HG02678 (cell line): Measurements from ENCODE around the gene ADIPOR2.
"Not testable (repeated sequence)": the region's sequence is repeated elsewhere in the genome, so short reads cannot be mapped to it uniquely, and the experiment has no call there.

ENCODE experiments used
- ATAC-seq: cut with Tn5 transposase; IDR thresholded peaks from one replicate; pipeline ENCODE4 v1.9.1; 2021; ENCODE audit warnings: mild to moderate bottlenecking, moderate library complexity; ENCODE audit not compliant: unreplicated experiment

ADIPOR2 gene

DNA sequence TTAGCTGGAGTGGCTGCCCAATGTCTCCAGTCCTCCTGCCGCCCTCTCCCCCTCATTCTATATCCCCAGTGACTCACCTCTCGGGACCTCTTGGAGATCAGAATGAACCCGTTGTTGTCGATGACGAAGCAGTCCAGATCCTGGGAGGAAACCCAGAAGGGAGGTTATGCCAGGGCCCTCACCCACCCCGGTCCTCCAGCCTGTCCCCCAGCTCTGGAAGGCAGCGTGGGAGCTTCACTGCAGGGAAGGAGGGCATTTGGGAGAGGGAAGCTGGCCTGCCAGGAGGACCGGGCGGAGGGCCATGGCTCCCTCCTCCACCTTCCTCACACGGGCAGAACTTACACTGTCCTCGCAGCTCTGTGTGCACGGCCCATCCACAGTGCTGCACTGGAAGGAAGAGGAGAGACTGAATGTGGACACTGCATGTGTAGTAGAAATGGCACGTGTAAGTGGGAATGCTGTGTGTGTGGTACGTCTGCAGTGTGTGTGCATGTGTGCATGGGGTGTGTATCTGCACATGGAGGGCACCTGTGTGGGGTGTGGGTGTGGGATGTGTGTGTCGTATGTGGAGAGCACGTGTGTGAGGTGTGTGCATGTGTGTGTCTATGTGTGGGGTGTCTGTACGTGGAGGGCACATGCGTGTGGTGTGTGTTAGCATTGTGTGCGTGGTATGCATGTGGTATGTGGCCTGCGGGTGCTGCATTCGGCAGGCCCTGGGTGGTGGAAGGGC is 119.5 kb downstream of the ADIPOR2 start:
- ATAC-seq: no peak

DNA sequence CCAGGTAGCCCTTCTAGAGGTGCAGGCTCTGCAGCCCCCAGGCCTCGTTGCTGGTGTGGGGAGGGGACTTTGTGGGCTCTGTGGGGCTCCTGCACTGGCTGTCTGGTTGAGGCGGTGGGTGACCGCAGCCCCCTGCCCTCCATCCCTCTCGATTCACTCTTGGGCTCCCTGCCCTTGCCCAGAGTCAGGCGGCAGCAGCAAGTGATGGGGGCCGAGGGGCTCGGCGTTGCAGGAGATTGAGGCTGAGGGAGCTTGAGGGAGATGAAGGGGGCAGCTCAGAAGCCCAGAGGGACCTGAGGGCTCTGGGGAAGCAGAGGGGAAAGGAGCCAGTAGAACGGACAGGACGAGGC is 120.0 kb downstream of the ADIPOR2 start:
- ATAC-seq: no peak

DNA sequence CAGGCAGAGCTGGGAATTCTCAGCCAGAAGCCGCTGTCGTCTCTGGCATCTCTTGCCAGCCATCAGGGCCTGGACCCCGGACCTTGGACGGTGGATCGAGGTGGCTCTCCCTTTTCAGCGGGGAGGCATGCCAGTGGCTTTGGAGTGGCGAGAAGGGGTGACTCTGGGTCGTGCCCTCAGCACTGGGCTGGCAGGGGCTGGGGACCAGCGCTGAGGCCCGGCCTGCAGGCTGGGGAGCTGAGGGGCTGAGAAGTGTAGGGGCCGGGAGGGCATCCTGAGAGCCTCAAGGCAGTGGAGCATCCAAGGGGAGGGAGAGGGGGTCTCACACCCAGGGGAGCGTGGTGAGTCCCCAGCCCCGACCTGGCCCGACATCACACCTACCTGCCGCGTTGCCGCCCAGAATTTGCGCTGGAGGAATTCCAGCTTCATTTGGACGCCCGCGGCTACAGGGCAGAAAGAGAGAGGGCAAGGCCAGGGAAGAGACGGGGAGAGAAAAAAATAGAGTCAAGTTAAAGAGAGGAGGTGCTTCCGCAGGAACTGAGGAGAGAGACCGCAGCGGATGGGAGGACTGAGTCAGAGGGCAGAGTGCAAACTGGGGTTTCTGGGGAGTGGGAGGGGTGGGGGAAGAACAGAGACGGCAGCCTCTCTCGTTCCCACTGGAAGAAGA is 120.5 kb downstream of the ADIPOR2 start:
- ATAC-seq: no peak

DNA sequence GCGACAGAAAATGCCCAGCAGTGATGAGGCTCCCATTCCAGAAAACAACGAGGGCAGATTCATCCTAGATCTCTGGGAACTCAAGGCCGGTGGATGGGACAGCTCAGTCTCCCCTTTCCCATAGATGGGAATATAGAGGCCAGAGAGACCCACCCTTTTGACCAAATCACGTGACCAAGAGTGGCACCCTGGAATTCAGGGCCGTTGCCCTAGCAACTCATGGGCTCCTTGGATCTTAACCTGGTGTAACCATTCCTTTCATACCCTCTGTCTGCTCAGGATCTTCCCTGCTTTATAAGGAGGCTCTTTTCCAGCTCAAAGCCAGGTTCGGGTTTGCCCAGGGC is 121.0 kb downstream of the ADIPOR2 start:
- no peak for ATAC-seq

DNA sequence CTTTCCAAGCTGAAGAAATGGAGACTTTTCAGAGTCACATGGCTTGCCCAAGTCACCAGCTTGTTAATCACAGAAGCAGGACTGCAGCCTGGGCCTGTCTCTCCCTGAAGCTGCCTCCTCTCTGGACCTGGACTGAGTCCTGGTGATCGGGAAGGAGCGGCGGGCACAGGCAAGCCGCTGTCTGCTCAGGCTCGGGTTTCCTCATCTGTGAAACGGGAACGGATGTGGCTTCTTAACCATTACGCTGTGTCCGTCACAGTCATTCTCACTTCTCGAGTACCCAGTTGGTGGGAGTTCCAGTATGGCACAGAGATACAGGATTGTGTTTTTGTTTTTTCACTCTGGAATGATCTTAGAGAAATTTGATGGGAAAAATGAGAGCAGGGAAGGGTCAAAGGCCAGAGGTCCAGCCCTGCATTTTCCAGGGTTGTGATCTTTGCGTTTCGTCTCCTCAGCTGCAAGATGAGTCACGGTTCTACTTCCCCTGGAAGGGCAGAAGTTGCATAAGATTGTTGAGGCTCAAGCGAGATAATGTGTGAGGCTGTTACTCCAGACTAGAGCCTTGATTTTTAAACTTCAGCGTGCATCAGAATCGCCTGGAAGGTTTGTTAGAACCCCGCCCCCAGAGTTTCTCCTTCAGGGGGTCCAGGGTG is 121.9 kb downstream of the ADIPOR2 start:
- no peak for ATAC-seq

DNA sequence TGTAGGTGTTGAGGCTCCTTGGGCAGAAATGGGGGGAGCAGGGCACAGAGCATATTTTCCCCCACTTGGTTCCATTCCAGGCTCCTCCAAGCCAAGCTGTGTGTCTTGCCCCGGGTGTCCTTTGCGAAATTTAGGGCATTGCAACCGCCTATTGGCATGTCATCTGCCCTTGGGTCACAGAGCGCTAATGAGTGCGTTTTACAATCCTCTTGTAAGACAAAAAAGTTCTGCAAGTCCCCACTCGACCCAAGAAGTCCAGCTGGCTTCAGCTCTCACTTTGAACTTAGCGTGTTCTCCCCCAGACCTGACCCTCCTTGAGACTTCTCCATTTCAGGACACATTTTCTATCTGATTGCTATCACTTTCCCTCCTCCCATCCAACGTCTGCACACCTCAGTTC is 123.4 kb downstream of the ADIPOR2 start:
- ATAC-seq: no peak

DNA sequence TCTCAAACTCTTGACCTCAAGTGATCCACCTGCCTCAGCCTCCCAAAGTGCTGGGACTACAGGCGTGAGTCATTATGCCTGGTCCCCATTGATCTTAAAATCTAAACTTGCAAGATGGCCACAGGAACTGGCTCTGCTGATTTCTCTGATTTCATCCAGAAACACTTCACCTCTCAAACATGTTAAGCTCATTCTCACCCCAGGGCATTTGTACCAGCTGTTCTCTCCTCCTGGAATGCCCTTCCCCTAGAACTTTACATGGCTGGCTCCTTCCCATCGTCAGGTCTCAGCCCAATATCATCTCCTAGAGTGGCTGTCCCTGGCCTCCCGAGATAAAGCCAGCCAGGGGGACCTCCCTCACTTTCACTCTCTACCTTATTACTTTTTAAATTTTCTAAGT is 124.2 kb downstream of the ADIPOR2 start:
- no peak for ATAC-seq

DNA sequence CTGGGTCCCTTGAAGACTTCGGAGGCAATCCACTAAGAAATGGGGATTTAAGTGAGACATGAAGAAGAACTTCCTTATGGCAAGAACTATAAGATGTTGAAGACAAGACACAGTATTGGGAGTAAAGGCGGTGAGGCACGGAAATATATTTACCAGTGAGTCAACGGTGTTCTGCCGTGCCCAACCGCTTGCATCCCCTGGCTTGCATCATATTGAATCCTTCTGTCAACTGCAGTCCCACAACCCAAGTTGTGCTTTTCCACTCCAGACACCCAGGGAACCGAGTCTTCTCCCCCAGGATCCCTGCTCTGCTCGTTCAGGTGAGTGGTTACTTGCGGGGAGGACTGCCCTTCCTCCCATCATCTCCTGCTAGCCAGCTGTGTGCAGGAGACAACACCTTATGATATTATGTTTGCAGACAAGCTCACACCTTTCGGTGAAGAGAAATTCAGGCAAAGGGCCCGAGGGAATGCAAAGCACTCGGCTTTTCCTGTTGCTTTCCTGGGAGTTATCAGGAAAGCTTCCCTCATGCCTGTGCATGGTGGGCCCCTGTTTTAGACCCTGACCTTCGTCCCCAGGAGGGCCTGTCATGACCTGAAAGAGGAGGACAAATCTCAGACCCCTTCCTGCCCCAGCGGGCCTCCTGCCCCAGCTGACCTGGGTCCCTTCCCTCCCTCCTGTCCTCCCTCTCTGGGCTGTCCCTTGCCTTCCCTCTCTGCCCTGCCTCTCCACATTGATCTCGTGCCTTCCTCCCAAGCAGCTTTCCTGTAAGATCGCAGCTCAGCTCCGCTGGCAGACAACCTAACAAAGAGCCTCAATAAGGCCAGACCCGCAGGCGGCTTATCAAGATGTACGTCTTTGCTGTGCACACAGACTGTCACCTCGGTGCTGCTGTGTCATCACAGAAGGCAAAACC is 125.2 kb downstream of the ADIPOR2 start:
- ATAC-seq: no peak

DNA sequence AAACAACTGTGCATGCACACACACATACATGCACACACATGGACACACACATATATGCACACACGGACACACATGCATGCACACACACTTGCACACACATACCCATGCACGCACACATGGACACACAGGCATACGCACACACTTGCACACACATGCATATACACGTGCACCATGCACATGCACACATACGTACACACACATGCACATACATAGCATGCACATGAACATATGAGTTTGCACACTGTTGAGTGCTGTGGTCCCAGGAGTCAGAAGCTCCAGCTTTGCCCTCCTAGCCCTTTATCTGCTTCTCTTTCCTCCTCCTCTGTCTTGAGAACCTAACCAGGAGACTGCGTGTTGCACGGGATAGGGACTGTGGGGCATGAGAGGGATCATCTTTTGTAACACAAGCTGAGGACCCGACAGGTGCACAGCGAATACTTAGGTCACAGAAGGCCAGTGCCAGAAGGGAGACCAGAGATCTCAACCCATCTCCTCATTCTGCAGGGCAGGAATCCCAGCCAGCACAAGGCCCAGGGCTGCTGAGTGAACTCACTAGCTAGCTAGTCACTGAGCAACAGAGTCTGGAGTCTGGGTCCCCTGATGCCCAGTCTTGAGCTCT is 126.0 kb downstream of the ADIPOR2 start:
- ATAC-seq: no peak

DNA sequence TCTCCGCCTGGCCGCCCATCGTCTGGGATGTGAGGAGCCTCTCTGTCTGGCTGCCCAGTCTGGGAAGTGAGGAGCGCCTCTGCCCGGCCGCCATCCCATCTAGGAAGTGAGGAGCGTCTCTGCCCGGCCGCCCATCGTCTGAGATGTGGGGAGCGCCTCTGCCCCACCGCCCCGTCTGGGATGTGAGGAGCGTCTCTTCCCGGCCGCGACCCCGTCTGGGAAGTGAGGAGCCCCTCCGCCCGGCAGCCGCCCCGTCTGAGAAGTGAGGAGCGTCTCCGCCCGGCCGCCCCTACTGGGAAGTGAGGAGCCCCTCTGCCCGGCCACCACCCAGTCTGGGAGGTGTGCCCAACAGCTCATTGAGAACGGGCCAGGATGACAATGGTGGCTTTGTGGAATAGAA is 127.1 kb downstream of the ADIPOR2 start:
- not testable (repeated sequence) for ATAC-seq

DNA sequence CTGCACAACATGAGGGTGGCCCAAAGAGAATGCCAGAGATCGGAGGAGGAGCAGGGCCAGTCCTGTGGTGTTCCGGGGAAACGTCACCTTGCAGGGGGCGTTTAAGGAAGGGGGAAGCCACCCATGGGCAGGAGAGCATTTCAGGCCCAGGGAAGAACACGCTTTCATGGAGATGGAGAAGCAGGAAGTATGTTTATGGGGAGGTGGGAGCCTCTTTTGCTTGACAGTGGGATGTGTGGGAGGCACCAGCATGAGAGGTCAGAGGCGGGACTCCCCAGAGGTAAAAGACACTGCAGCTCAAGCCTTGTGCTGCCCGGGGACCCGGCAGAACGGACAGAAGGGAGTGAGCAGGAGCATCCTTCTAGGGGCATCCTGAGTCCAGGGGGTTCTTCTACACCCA is 128.2 kb downstream of the ADIPOR2 start:
- ATAC-seq: no peak

DNA sequence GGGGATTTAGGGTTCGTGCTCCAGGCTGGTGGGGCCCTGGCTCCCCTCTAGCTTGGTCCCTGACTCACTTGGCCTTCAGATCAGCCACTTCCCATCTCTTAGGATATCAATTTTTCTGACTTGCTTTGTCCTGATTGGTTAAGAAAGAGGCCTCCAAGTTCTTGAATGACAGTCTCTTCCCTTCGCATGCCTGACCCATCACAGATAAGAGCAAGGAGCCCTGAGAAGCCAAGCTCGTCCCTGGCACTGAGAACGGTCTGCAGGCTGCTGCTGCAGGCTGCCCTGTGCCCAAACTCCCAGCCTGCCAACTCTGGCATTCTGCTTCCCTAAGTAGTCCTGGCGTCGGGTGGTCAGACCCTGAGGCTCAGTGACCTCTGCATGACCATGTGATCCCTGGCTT is 128.7 kb downstream of the ADIPOR2 start:
- ATAC-seq: no peak

DNA sequence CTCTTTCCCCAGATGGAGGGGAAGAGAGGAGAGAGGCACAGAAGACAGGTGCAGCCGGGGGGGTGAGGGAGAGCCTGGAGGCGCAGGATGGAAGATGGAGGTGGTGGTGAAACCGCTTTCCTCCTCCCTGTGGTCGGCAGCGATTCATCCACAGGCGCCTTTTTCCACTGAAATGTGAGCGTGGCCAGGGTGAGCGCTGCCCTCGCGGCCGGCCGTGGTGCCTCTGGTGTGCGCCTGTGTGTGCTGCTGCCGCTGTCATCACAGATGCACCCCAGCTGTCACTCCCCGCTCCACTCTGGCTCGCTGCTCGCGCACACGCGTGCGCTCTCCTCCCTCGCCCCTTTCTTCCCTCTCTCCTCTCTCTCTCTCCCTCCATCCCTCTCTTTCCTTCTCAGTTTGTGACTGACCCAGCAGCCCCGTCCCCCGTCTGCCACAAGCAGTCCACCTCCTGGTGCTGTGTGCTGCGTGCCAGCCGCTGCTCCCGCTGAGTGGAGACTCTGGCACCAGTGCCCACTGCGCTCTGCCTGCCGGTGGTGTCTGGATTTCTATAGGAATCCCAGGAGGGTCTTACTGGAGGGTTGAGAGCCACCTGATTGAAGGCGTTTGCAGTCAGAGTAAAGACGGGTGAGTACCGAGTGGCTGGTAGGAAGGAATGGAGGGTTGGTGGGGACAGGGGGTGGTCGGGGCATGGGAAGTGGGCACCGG is 129.5 kb downstream of the ADIPOR2 start, which contains the start of gene LRTM2:
Gene LRTM2, plus strand, starts transcription at position 375 of the 705 bp plus-strand sequence. CDS start 7,584 bp downstream, outside the sequence.
- no peak for ATAC-seq

DNA sequence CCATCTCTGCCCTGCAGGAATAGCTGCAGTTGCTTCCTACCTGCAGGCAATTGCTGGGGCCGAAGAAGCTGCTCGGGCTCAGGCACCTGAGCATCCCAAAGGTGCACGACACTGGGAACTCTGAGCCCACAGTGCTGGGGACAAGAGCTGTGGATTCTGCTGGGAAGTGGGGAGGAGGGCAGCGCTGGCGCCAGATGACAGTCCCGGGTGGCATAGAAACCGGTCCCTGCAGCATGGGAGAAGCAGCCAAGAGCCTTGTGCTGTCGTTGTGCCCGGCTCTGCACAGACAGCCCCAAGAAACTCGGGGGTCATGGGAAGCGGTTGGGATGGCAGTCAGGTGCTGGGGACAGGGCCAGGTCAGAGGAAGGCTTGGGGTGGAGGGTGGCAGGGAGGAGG is 130.0 kb downstream of the ADIPOR2 start:
- no peak for ATAC-seq

DNA sequence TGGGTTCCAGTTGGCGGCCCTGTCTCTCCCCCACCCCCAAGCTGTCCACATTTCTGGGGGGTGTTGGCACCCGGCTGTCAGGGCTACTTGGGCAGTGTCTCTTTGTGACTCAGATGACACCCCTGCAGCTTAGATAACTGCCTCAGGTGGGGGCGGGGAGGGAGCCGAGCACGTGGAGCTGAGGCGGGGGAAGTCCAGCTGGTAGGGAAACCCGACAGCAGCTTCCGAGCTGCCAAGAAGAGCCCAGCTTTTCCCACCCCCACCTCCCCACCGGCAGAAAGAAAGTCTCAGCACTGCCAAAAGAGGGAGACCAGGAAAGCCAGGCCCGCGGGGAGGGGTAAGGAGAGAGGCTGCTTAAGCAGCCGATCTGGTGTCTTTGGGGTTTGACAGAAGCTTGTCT is 130.9 kb downstream of the ADIPOR2 start:
- ATAC-seq: no peak

DNA sequence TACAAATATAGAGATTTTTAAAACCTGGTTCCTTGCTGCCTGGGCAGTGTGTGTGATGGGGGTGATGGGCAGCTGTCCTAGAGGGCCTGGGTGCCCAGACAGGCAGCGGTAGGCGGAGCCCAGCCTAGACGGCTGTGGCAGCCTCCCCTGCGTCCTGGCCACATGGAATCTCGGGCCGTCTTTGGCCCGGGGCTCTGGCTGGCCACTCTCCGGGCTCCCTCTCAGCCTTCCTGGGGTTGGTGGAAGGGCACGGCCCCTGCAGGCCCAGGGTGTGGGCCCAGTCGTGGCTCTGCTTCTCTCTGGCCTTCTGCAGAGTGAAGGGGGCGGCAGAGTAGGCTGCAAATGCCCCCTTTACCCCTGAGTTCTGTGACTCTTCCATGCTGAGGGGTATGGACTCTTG is 131.8 kb downstream of the ADIPOR2 start:
- ATAC-seq: no peak

DNA sequence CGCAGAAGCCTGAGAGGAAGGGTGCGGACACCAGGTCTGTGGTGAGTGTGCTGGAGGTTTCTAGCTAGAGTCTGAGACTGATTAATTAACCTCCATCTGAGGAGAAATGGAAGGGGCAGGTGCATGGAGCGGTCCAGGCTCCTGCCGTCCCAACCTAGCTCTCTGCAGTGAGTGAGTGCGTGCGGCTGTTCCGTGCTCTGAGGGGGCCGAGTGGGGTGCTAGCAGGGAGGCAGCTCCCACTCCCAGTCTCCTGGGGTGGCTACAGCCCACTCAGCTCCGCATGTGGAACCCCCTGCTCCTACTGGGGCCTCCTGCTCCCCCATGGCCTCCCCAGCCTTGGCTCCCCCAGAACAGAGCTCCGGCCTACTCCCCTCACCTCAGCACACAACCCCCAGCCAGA is 132.4 kb downstream of the ADIPOR2 start:
- no peak for ATAC-seq

DNA sequence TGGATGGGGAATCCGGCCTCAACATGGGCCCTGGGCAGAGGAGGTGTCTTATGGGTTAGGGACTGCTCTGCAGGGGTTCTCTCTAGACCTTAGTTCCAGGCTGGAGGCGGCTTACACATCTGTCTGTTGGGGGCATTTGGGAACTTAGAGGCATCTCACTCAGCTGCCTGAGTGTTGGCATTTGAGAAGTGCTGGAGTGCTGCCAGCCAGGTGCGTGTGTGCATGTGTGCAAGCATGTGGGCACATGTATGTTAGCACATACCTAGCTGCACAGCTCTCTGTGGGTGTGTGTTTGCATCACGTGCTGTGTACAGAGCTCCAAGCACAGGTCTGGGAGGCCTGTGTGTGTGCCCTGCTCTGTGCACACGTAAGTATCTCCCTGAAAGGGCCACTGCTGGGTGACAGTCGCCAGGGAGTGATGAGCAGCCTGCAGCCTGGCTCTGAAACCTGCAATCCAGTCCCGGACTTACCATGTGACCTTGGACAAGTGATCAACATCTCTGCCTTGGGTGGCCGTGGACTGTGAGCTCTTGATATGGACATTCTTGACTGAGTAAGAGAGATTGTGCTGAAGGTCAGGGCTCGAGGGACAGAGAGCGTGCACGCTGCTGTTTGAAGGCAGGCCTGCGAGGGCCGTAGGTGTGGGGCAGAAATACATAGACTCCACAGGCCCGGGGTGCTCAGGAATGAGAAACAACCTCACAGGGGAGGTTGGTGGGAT is 134.7 kb downstream of the ADIPOR2 start:
- no peak for ATAC-seq

DNA sequence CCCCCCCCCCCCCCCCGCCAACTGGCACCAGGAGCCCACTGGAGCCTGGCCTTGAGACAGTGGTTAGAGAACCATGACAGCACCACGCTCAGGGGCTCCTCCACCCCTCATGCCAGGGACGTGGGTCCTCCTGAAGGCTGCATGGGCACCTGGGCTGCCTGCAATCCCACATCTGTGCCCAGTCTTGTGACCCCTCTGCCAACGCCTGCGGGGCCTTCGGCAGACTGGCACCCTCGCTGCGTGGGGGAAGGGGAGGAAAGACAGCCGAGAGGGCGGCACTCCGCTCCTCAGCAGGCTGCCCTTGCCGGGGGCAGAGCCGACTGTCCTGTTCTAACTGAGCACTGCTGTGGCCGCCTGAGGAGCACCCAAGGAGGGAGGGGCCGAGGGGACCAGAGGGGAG is 135.5 kb downstream of the ADIPOR2 start:
- ATAC-seq: no peak
